Lung microvascular endothelial cell (primary cell): ENCODE data around the gene USP6NL. TPM values are rescaled to one million over a fixed set of nuclear protein-coding genes. Genes with fewer than 3 reads are reported as not detected.

Experiments used
- DNase-seq, 2 donors: peaks; one replicate each; pipeline versions ENCODE4 v3.0.0 to v3.0.0-alpha.2; 2010; ENCODE audit warnings: low read depth in 2 of 2
- total RNA-seq: library from RNA; depleted of rRNA; stranded (reverse); fragments of >200 nt; gene quantifications from 2 replicates; pipeline ENCODE4 v1.2.1, GENCODE V29; 2014

USP6NL gene
- total RNA-seq, 1 donor from 2014 or later: 11.3 TPM

GRCh38 chr10:11483201-11484148 is 128.0 kb downstream of the USP6NL start:
- DNase-seq: no peak

- DNase-seq: no peak
Measured at GRCh38 chr10:11482306-11482705, 129.1 kb downstream of the USP6NL start.

GRCh38 chr10:11480687-11481086 is 130.8 kb downstream of the USP6NL start:
- DNase-seq: no peak

- DNase-seq: no peak
Measured at GRCh38 chr10:11479300-11479699, 132.2 kb downstream of the USP6NL start.

- DNase-seq: no peak
Measured at GRCh38 chr10:11478807-11479206, 132.6 kb downstream of the USP6NL start.

- no peak for DNase-seq
Measured at GRCh38 chr10:11475831-11476434, 135.5 kb downstream of the USP6NL start.

GRCh38 chr10:11473128-11473760 is 138.2 kb downstream of the USP6NL start:
- no peak for DNase-seq

GRCh38 chr10:11472158-11472753 is 139.2 kb downstream of the USP6NL start:
- DNase-seq: peak; percentile 50 to 70

- no peak for DNase-seq
Measured at GRCh38 chr10:11469575-11470391, 141.7 kb downstream of the USP6NL start.

GRCh38 chr10:11468126-11468742 is 143.2 kb downstream of the USP6NL start:
- peak; percentile 39 to 75 for DNase-seq

- DNase-seq: no peak
Measured at GRCh38 chr10:11465406-11465805, 146.0 kb downstream of the USP6NL start.

GRCh38 chr10:11463111-11463510 is 148.3 kb downstream of the USP6NL start:
- no peak for DNase-seq

GRCh38 chr10:11462071-11462470 is 149.4 kb downstream of the USP6NL start:
- DNase-seq: no peak

- DNase-seq: no peak
Measured at GRCh38 chr10:11457336-11457735, 154.1 kb downstream of the USP6NL start.

GRCh38 chr10:11454958-11455566 is 156.4 kb downstream of the USP6NL start:
- DNase-seq: no peak

- DNase-seq: no peak
Measured at GRCh38 chr10:11454160-11454559, 157.3 kb downstream of the USP6NL start.

- DNase-seq: no peak
Measured at GRCh38 chr10:11451640-11452260, 159.7 kb downstream of the USP6NL start.

- no peak for DNase-seq
Measured at GRCh38 chr10:11450427-11450826, 161.0 kb downstream of the USP6NL start.

GRCh38 chr10:11449761-11450160 is 161.7 kb downstream of the USP6NL start:
- DNase-seq: no peak
